AG08395 (cell line): Measurements from ENCODE around the gene SETD3.
"Not testable (repeated sequence)": the region's sequence is repeated elsewhere in the genome, so short reads cannot be mapped to it uniquely, and the experiment has no call there.

ENCODE experiments used
- DNase-seq: peaks from one replicate; pipeline ENCODE4 v3.0.0; 2012; ENCODE audit warnings: mixed read lengths, low spot score

The SETD3 gene

GRCh38 chr14:99360774-99361595 is 119.7 kb downstream of the SETD3 start:
- no peak for DNase-seq

- no peak for DNase-seq
Measured at GRCh38 chr14:99359906-99360305, 120.8 kb downstream of the SETD3 start.

- DNase-seq: no peak
Measured at GRCh38 chr14:99357916-99358390, 122.7 kb downstream of the SETD3 start.

- DNase-seq: no peak
Measured at GRCh38 chr14:99357151-99357915, 123.3 kb downstream of the SETD3 start.

- no peak for DNase-seq
Measured at GRCh38 chr14:99356031-99356608, 124.5 kb downstream of the SETD3 start.

- no peak for DNase-seq
Measured at GRCh38 chr14:99354166-99354875, 126.3 kb downstream of the SETD3 start.

GRCh38 chr14:99352688-99353280 is 127.9 kb downstream of the SETD3 start:
- no peak for DNase-seq

- DNase-seq: no peak
Measured at GRCh38 chr14:99351166-99352007, 129.3 kb downstream of the SETD3 start.

GRCh38 chr14:99350751-99351150 is 129.9 kb downstream of the SETD3 start:
- peak; percentile 20 for DNase-seq

- no peak for DNase-seq
Measured at GRCh38 chr14:99349721-99350495, 130.8 kb downstream of the SETD3 start.

- peak; percentile 33 for DNase-seq
Measured at GRCh38 chr14:99348816-99349614, 131.6 kb downstream of the SETD3 start.

- DNase-seq: not testable (repeated sequence)
Measured at GRCh38 chr14:99348231-99348630, 132.4 kb downstream of the SETD3 start.
